ENCODE data around the gene TSPAN16. TPM values are rescaled to one million over a fixed set of nuclear protein-coding genes. Genes with fewer than 3 reads are reported as not detected.

Gene TSPAN16, protein sequence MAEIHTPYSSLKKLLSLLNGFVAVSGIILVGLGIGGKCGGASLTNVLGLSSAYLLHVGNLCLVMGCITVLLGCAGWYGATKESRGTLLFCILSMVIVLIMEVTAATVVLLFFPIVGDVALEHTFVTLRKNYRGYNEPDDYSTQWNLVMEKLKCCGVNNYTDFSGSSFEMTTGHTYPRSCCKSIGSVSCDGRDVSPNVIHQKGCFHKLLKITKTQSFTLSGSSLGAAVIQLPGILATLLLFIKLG
- total RNA-seq (2014; rRNA removed; shearing (Covaris generic)) (not detected in 2 replicates), polyA plus RNA-seq (2016; fragmentation: Nextera tagmentation; extraction: Ambion mirVana) (not detected in 2 replicates)
- long read RNA-seq = 0 reads

DNA sequence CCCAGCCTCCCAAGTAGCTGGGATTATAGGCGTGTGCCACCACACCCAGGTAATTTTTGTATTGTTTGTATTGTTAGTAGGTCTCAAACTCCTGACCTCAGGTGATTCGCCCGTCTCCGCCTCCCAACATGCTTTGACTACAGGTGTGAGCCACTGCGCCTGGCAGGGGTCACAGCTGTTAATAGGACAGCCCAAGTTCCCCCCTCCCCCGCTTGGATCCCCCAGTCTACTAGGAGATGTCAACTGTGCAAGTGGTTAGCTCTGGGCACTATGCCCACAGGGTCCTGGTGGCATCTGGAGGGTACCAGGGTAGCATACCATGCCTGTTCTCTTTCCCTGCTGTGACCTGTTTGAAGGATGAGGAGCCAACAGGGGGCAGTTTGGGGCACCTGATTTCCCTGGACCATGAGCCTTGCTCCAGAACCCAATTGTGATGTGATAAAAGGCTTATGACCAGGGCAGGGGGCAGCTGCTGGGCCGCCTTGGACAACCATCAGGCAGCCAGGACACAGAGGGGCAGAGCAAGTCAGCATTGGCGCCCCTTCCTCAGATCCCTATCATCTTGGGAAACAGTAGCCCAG lies at the start of gene TSPAN16:
TSPAN16 (plus strand) TSS at position 496 of the 581 bp plus-strand sequence. CDS start 138 bp downstream, outside the sequence.
- Mint-ChIP-seq H3K9me3 (no peaks in the 10 kb centered on the region), H3K4me3 (no peak within 1 kb of the TSS), H3K27ac (no peak within 1 kb of the TSS), H3K27me3 (ENCODE audit: insufficient read depth, low read depth, poor library complexity) (peaks cover 8% of the 10 kb centered on the region), H3K36me3 (ENCODE audit: low read depth) (no peaks in the 10 kb centered on the region), H3K4me1 (peaks cover 6% of the 10 kb centered on the region; the same call in 2 of the 3 replicates)
- H3F3A ChIP-seq (replicated peaks; ENCODE audit: low read depth) = no peaks in the 10 kb centered on the region
- peak within 1 kb of the TSS; percentile 63; the same call in 1 of the 2 replicates for H2AFZ ChIP-seq
- no peak for TF ChIP-seq EZH2 (IDR thresholded peaks at IDR 0.05; ENCODE audit: low read depth, unreplicated experiment)
- TF ChIP-seq, protein P1, sequence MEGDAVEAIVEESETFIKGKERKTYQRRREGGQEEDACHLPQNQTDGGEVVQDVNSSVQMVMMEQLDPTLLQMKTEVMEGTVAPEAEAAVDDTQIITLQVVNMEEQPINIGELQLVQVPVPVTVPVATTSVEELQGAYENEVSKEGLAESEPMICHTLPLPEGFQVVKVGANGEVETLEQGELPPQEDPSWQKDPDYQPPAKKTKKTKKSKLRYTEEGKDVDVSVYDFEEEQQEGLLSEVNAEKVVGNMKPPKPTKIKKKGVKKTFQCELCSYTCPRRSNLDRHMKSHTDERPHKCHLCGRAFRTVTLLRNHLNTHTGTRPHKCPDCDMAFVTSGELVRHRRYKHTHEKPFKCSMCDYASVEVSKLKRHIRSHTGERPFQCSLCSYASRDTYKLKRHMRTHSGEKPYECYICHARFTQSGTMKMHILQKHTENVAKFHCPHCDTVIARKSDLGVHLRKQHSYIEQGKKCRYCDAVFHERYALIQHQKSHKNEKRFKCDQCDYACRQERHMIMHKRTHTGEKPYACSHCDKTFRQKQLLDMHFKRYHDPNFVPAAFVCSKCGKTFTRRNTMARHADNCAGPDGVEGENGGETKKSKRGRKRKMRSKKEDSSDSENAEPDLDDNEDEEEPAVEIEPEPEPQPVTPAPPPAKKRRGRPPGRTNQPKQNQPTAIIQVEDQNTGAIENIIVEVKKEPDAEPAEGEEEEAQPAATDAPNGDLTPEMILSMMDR (conservative IDR thresholded peaks at IDR 0.05; ENCODE audit: low read depth in 2 of 2) = peak; percentile 27 to 56; a peak in 3 of 4 replicates
- no peaks in the 10 kb centered on the region for H3K9me2 ChIP-seq (ENCODE audit: insufficient read depth)
- H3K4me1 ChIP-seq (ENCODE audit: insufficient read depth) = peaks cover 3% of the 10 kb centered on the region
- H3K79me2 ChIP-seq (replicated peaks; ENCODE audit: insufficient read depth) = no peaks in the 10 kb centered on the region
- H3K27ac ChIP-seq (ENCODE audit: low read depth) = no peak within 1 kb of the TSS
- no peaks in the 10 kb centered on the region for H3K36me3 ChIP-seq (ENCODE audit: insufficient read depth)
- no peak within 1 kb of the TSS for H3K4me2 ChIP-seq
- H3K27me3 ChIP-seq (ENCODE audit: insufficient read depth) = no peaks in the 10 kb centered on the region
- DNase-seq (ENCODE audit: low spot score) (no peak), ATAC-seq (no peak)
- H4K20me1 ChIP-seq (replicated peaks; ENCODE audit: insufficient read depth) = no peaks in the 10 kb centered on the region
- H3K4me3 ChIP-seq = no peak within 1 kb of the TSS

DNA sequence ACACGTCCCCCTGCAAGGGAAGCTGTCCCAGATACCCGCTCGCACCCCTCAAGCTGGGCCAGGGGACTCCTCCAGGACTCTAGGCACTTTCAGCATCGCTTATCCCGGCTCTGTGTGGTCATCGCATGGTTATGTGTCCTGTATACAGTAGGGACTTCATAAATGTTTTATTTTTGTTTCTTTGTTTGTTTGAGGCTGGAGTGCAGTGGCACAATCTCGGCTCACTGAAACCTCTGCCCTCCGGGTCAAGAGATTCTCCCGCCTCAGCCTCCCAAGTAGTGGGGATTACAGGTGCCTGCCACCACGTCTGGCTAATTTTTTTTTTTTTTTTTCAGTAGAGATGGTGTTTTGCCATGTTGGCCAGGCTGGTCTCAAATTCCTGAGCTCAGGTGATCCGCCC lies 49.0 kb upstream of the TSPAN16 start:
- Histone ChIP-seq H3K27me3 (ENCODE audit: insufficient read depth) (no peaks in the 10 kb centered on the region), H2AFZ (no peak overlapping the region), H3K4me1 (ENCODE audit: insufficient read depth) (no peaks in the 10 kb centered on the region), H3K36me3 (ENCODE audit: insufficient read depth) (peaks cover 6% of the 10 kb centered on the region; the same call in 1 of the 2 replicates), H3K9me2 (ENCODE audit: insufficient read depth) (no peaks in the 10 kb centered on the region), H3K4me3 (no peak overlapping the region), H4K20me1 (replicated peaks; ENCODE audit: insufficient read depth) (no peaks in the 10 kb centered on the region; the same call in 1 of the 2 replicates), H3F3A (replicated peaks; ENCODE audit: low read depth) (0 out of 2 replicates have a peak, but pooled peaks cover 3% of the 10 kb centered on the region), H3K79me2 (replicated peaks; ENCODE audit: insufficient read depth) (no peaks in the 10 kb centered on the region), H3K4me2 (no peak overlapping the region), H3K27ac (ENCODE audit: low read depth) (no peak overlapping the region)
- DNase-seq (ENCODE audit: low spot score) = no peak
- H3K27me3 Mint-ChIP-seq (ENCODE audit: insufficient read depth, low read depth, poor library complexity) = peaks cover 6% of the 10 kb centered on the region
- H3K4me1 Mint-ChIP-seq = no peaks in the 10 kb centered on the region
- no peak overlapping the region for H3K4me3 Mint-ChIP-seq
- H3K9me3 Mint-ChIP-seq = no peaks in the 10 kb centered on the region
- H3K36me3 Mint-ChIP-seq (ENCODE audit: low read depth) = peaks cover 40% of the 10 kb centered on the region
- TF ChIP-seq, protein P2, sequence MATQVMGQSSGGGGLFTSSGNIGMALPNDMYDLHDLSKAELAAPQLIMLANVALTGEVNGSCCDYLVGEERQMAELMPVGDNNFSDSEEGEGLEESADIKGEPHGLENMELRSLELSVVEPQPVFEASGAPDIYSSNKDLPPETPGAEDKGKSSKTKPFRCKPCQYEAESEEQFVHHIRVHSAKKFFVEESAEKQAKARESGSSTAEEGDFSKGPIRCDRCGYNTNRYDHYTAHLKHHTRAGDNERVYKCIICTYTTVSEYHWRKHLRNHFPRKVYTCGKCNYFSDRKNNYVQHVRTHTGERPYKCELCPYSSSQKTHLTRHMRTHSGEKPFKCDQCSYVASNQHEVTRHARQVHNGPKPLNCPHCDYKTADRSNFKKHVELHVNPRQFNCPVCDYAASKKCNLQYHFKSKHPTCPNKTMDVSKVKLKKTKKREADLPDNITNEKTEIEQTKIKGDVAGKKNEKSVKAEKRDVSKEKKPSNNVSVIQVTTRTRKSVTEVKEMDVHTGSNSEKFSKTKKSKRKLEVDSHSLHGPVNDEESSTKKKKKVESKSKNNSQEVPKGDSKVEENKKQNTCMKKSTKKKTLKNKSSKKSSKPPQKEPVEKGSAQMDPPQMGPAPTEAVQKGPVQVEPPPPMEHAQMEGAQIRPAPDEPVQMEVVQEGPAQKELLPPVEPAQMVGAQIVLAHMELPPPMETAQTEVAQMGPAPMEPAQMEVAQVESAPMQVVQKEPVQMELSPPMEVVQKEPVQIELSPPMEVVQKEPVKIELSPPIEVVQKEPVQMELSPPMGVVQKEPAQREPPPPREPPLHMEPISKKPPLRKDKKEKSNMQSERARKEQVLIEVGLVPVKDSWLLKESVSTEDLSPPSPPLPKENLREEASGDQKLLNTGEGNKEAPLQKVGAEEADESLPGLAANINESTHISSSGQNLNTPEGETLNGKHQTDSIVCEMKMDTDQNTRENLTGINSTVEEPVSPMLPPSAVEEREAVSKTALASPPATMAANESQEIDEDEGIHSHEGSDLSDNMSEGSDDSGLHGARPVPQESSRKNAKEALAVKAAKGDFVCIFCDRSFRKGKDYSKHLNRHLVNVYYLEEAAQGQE (IDR thresholded peaks at IDR 0.05; ENCODE audit: unreplicated experiment) = no peak
- no peak for TF ChIP-seq STAT1 (IDR thresholded peaks at IDR 0.05; ENCODE audit: unreplicated experiment)
- no peak for TF ChIP-seq ZNF331 (CRISPR knock-in tag; IDR thresholded peaks at IDR 0.05; ENCODE audit: low read depth)
- no peak for TF ChIP-seq CREB1 (CRISPR knock-in tag; IDR thresholded peaks at IDR 0.05; ENCODE audit: low read depth)
- ATAC-seq = no peak
- H3K27ac Mint-ChIP-seq = no peak overlapping the region
